GM13977 (cell line): ENCODE data around the gene TIMP1.

ENCODE experiments used
- DNase-seq: peaks from one replicate; pipeline ENCODE4 v3.0.0; 2012; ENCODE audit warnings: low spot score
- CTCF ChIP-seq: IDR thresholded peaks from 2 replicates; pipeline ENCODE4 v1.5.1; 2012; ENCODE audit warnings: mild to moderate bottlenecking, control low read depth; ENCODE audit not compliant: insufficient read depth; ENCODE audit errors: extremely low read depth, missing control alignments
- in situ Hi-C: fragments of 300-500 bp; cut with MboI; formaldehyde crosslinking; loops from one replicate; pipeline ENCODE4 v1.12.0; 2022; ENCODE audit warnings: low sequenced_read_pairs, low pct_unique_long_range_greater_than_20kb, mixed read lengths, inconsistent platforms; ENCODE audit not compliant: unreplicated experiment

TIMP1 gene

GRCh38 chrX:47581731-47582647 is at the start of gene TIMP1:
TSS of gene TIMP1 (plus strand) at chrX:47582436. CDS start at chrX:47583416, 980 bp downstream.
- DNase-seq, result peak; percentile 84
- TF ChIP-seq CTCF, result no peak
- in situ Hi-C loops, result no loop called here

- in situ Hi-C loops, result no loop called here
- no peak for TF ChIP-seq CTCF
- no peak for DNase-seq
Observed at GRCh38 chrX:47539860-47540259, 42.4 kb upstream of the TIMP1 start.

GRCh38 chrX:47540754-47541538 is 41.3 kb upstream of the TIMP1 start:
- DNase-seq, result no peak
- in situ Hi-C loops, result no loop called here
- peak; percentile 40 for TF ChIP-seq CTCF

GRCh38 chrX:47543496-47543895 is 38.7 kb upstream of the TIMP1 start:
- in situ Hi-C loops, result no loop called here
- no peak for DNase-seq
- no peak for TF ChIP-seq CTCF

- in situ Hi-C loops, result no loop called here
- DNase-seq, result peak; percentile 63
- no peak for TF ChIP-seq CTCF
Observed at GRCh38 chrX:47556045-47556623, 26.1 kb upstream of the TIMP1 start.

GRCh38 chrX:47558436-47558835 is 23.8 kb upstream of the TIMP1 start:
- DNase-seq, result no peak
- TF ChIP-seq CTCF, result no peak
- in situ Hi-C loops, result no loop called here
